HepG2 (cell line): ENCODE measurements around the gene XPO5. TPM values are rescaled to one million over a fixed set of nuclear protein-coding genes. Genes with fewer than 3 reads are reported as not detected.

Experiments
- HOXA5 ChIP-seq: sonication (generic); formaldehyde crosslinking; IDR thresholded peaks from 2 replicates; pipeline ENCODE4 v1.4.0; 2020; ENCODE audit warnings: missing genetic modification reagents
- IKZF5 ChIP-seq: IDR thresholded peaks from 2 replicates; pipeline ENCODE4 v1.6.1; 2018; ENCODE audit warnings: missing genetic modification reagents, mild to moderate bottlenecking, missing compliant biosample characterization
- MED1 ChIP-seq: sonication (generic); formaldehyde crosslinking; IDR thresholded peaks from 2 replicates; pipeline ENCODE4 v1.4.0; 2020; ENCODE audit warnings: missing genetic modification reagents
- NCOA5 ChIP-seq: sonication (generic); formaldehyde crosslinking; IDR thresholded peaks from 2 replicates; pipeline ENCODE4 v1.4.0; 2020; ENCODE audit warnings: missing genetic modification reagents
- PHF8 ChIP-seq: sonication (generic); formaldehyde crosslinking; IDR thresholded peaks from 2 replicates; pipeline ENCODE4 v1.5.0; 2020; ENCODE audit warnings: missing genetic modification reagents
- PITX1 ChIP-seq: sonication (generic); formaldehyde crosslinking; IDR thresholded peaks from 2 replicates; pipeline ENCODE4 v1.5.1; 2020; ENCODE audit warnings: mild to moderate bottlenecking, missing genetic modification reagents
- PRDM10 ChIP-seq: sonication (generic); formaldehyde crosslinking; IDR thresholded peaks from 2 replicates; pipeline ENCODE4 v1.4.0; 2020; ENCODE audit warnings: low read depth, missing genetic modification reagents
- PTBP1 ChIP-seq: fragments of 200-400 bp; formaldehyde crosslinking; IDR thresholded peaks from 2 replicates; pipeline ENCODE4 v1.6.1; 2018; ENCODE audit warnings: low read length, low read depth; ENCODE audit not compliant: poor library complexity, severe bottlenecking
- TBL1XR1 ChIP-seq: fragments of 150-350 bp; IDR thresholded peaks from 2 replicates; pipeline ENCODE4 v1.6.1; 2014; ENCODE audit warnings: borderline replicate concordance, low read length; ENCODE audit not compliant: partially characterized antibody
- ZBTB26 ChIP-seq: IDR thresholded peaks from 2 replicates; pipeline ENCODE4 v1.6.1; 2016; ENCODE audit warnings: missing compliant biosample characterization, missing genetic modification reagents, borderline replicate concordance
- ZNF253 ChIP-seq: sonication (generic); formaldehyde crosslinking; IDR thresholded peaks from 2 replicates; pipeline ENCODE4 v1.8.0; 2022; ENCODE audit warnings: mild to moderate bottlenecking, missing genetic modification reagents, borderline replicate concordance
- ZNF337 ChIP-seq: sonication (generic); formaldehyde crosslinking; IDR thresholded peaks from 2 replicates; pipeline ENCODE4 v1.5.1; 2020; ENCODE audit warnings: missing genetic modification reagents, low read depth, mild to moderate bottlenecking, borderline replicate concordance
- ZNF512B ChIP-seq: sonication (generic); formaldehyde crosslinking; IDR thresholded peaks from 2 replicates; pipeline ENCODE4 v1.5.1; 2020; ENCODE audit warnings: missing genetic modification reagents, mild to moderate bottlenecking, borderline replicate concordance
- ZNF530 ChIP-seq: sonication (generic); formaldehyde crosslinking; IDR thresholded peaks from 2 replicates; pipeline ENCODE4 v1.5.0; 2020; ENCODE audit warnings: low read depth, mild to moderate bottlenecking, missing genetic modification reagents
- ZNF567 ChIP-seq: sonication (generic); formaldehyde crosslinking; IDR thresholded peaks from 2 replicates; pipeline ENCODE4 v1.8.1; 2023; ENCODE audit warnings: mild to moderate bottlenecking, missing genetic modification reagents, borderline replicate concordance
- ZNF749 ChIP-seq: sonication (generic); formaldehyde crosslinking; IDR thresholded peaks from 2 replicates; pipeline ENCODE4 v1.8.0; 2022; ENCODE audit warnings: mild to moderate bottlenecking, missing genetic modification reagents, moderate library complexity, borderline replicate concordance
- ZNF781 ChIP-seq: sonication (generic); formaldehyde crosslinking; IDR thresholded peaks from 2 replicates; pipeline ENCODE4 v1.5.1; 2020; ENCODE audit warnings: borderline replicate concordance, mild to moderate bottlenecking, missing genetic modification reagents; ENCODE audit errors: not compliant biosample characterization
- ZSCAN22 ChIP-seq: sonication (generic); formaldehyde crosslinking; IDR thresholded peaks from 2 replicates; pipeline ENCODE4 v1.4.0; 2020; ENCODE audit warnings: mild to moderate bottlenecking, missing genetic modification reagents
- ZSCAN29 ChIP-seq: sonication (generic); formaldehyde crosslinking; conservative IDR thresholded peaks from 2 replicates; pipeline ENCODE4 v1.4.0; 2020; ENCODE audit warnings: mild to moderate bottlenecking, missing genetic modification reagents
- ZSCAN9 ChIP-seq: IDR thresholded peaks from 2 replicates; pipeline ENCODE4 v1.6.1; 2016; ENCODE audit warnings: borderline replicate concordance
- polyA plus RNA-seq, 8 experiments: library from polyadenylated mRNA; depleted of rRNA in 3 of 8; stranded (reverse) in 7 of 8; unstranded in 1 of 8; fragments of >200 nt; fragmentation: Illumina TruSeq in 4 of 8; extraction: Trizol in 4 of 8; gene quantifications; 2 replicates each; pipeline versions ENCODE4 v1.2.1 to v1.2.3, GENCODE V29; 2011 to 2016; ENCODE audit warnings: low read depth in 4 of 8, missing spikeins in 1 of 8, mixed read lengths in 1 of 8; ENCODE audit not compliant: insufficient read depth in 1 of 8
- total RNA-seq, 5 experiments: library from RNA; depleted of rRNA; stranded (reverse); fragments of >200 nt; fragmentation: Illumina TruSeq; extraction: Trizol; gene quantifications; 2 replicates each; pipeline ENCODE4 v1.2.3, GENCODE V29; 2016; ENCODE audit warnings: low read depth in 1 of 5

The XPO5 gene
- total and polyA plus RNA-seq, 2 of the 13 experiments (the other 11 are each of a cell fraction or from before 2014, with no cell fraction given) = 52.2 to 68.0 TPM

GRCh38 chr6:43499028-43499815 is 76.6 kb downstream of the XPO5 start (continued):
- TF ChIP-seq ZNF512B (no peak), PTBP1 (no peak), ZNF567 (CRISPR knock-in tag) (no peak), IKZF5 (CRISPR knock-in tag) (no peak), ZNF749 (CRISPR knock-in tag) (no peak), MED1 (0 out of 2 replicates have a peak, but pooled peaks have one; percentile 49), NCOA5 (CRISPR knock-in tag) (no peak), PRDM10 (CRISPR knock-in tag) (no peak; the same call in 1 of the 2 replicates), PHF8 (CRISPR knock-in tag) (no peak), ZSCAN29 (0 out of 2 replicates have a peak, but pooled peaks have one; percentile 43), ZNF781 (no peak), TBL1XR1 (no peak), ZNF337 (CRISPR knock-in tag) (0 out of 2 replicates have a peak, but pooled peaks have one; percentile 50), PITX1 (CRISPR knock-in tag) (peak; percentile 13; the same call in 1 of the 2 replicates), ZBTB26 (CRISPR knock-in tag) (no peak), HOXA5 (no peak), ZNF530 (CRISPR knock-in tag) (no peak), ZSCAN9 (CRISPR knock-in tag) (no peak), ZSCAN22 (CRISPR knock-in tag) (no peak), ZNF253 (no peak)
